ENCODE data around the gene CYP19A1.

DNA sequence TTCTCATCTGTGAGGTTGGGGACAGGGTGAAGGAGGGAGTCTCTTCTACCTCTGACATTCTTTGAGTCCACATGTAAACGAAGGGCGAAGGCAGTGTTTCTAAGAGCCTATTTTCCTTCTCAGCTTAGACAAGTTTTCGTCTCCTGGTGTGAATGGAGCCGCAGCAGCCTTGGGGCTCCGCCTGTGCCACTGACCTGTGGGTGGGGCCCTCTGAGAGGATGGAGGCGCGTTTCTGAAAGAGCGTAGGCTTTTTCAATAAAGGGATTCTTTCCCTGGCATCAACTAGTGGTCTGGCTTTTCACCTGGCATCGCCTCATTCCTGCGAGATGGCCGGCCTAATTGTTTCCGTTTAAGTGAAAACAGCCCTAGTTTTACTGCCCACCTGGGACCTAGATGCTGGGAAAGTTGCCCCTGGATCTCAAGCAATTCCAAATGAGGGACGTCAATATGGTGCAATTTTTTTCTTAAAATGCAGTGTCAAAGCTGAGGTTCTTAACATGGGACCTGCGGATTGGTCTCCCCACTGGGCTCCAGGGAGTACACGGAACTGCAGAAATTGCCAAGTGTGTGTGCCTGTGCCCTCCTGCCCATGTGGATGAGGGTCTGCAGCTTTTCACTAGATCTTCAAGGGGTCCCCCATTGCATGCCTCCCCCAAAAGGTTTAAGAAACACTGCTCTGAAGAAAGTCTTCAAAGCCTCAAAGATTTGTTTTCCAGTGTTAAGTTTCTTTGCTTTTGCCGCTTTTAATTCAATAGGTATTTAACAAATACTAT, 4.0 kb upstream of the CYP19A1 start:
- TF ChIP-seq, protein P1, sequence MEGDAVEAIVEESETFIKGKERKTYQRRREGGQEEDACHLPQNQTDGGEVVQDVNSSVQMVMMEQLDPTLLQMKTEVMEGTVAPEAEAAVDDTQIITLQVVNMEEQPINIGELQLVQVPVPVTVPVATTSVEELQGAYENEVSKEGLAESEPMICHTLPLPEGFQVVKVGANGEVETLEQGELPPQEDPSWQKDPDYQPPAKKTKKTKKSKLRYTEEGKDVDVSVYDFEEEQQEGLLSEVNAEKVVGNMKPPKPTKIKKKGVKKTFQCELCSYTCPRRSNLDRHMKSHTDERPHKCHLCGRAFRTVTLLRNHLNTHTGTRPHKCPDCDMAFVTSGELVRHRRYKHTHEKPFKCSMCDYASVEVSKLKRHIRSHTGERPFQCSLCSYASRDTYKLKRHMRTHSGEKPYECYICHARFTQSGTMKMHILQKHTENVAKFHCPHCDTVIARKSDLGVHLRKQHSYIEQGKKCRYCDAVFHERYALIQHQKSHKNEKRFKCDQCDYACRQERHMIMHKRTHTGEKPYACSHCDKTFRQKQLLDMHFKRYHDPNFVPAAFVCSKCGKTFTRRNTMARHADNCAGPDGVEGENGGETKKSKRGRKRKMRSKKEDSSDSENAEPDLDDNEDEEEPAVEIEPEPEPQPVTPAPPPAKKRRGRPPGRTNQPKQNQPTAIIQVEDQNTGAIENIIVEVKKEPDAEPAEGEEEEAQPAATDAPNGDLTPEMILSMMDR (IDR thresholded peaks at IDR 0.05; ENCODE audit: insufficient read depth, low read length) = no peak
- no peak for TF ChIP-seq POLR2AphosphoS5 (IDR thresholded peaks at IDR 0.05; ENCODE audit: low read depth)

All from HL-60 (cell line).